Stimulated activated memory B cell treated with anti-CD40 and anti-IgM and Interleukin-4, amounts not matched to agents 10 μg/mL and 1 μg/mL and 100 μg/mL, for 72 hours (primary cell): ENCODE data around the gene ULK1.

Experiments
- ATAC-seq: fragments of 150-1000 bp; cut with Tn5 transposase; 2 replicates; pipeline ENCODE4 v1.10.0; 2021
- H3K27ac Mint-ChIP-seq: one replicate; pipeline ENCODE4 v1.8.0; 2022; ENCODE audit warnings: mild to moderate bottlenecking, mixed read lengths
- H3K27me3 Mint-ChIP-seq: one replicate; pipeline ENCODE4 v1.8.0; 2022; ENCODE audit warnings: mixed read lengths
- H3K36me3 Mint-ChIP-seq: one replicate; pipeline ENCODE4 v1.8.0; 2022; ENCODE audit warnings: mixed read lengths
- H3K4me1 Mint-ChIP-seq: one replicate; pipeline ENCODE4 v1.8.0; 2022; ENCODE audit warnings: mixed read lengths
- H3K4me3 Mint-ChIP-seq: one replicate; pipeline ENCODE4 v1.8.0; 2022; ENCODE audit warnings: mild to moderate bottlenecking, moderate library complexity, mixed read lengths
- H3K9me3 Mint-ChIP-seq: one replicate; pipeline ENCODE4 v1.8.0; 2022; ENCODE audit warnings: mixed read lengths

The ULK1 gene

DNA sequence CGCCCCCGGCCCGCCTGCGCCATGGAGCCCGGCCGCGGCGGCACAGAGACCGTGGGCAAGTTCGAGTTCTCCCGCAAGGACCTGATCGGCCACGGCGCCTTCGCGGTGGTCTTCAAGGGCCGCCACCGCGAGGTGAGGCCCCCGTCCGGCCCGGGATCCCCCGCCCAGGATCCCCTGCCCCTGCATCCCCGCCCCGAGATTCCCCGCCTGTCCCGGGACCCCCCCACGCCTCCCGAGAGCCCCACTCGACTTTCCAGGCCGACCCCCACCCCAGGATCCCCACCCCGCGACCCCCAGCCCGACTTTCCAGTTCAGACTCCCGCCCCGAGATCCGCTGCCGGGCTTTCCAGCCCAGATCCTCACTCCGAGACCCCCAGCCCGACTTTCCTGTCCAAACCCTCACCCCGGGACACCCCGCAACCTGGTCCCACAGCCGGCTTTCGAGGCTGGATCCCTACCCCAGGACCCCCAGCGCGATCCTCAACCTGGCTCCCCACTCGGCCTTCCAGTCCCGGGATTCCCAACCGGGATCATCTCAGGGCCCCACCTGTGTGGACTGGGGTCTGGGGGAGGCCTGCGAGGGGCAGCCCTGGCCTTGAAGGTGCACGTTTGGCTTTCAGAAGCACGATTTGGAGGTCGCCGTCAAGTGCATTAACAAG lies 688 bp downstream of the ULK1 start:
- no peaks in the 10 kb centered on the region for H3K9me3 Mint-ChIP-seq
- H3K4me3 Mint-ChIP-seq: peak overlapping the region; percentile 88
- H3K36me3 Mint-ChIP-seq: peaks cover 13% of the 10 kb centered on the region
- H3K4me1 Mint-ChIP-seq: peaks cover 25% of the 10 kb centered on the region
- no peak for ATAC-seq
- H3K27ac Mint-ChIP-seq: peak overlapping the region; percentile 87
- no peaks in the 10 kb centered on the region for H3K27me3 Mint-ChIP-seq

DNA sequence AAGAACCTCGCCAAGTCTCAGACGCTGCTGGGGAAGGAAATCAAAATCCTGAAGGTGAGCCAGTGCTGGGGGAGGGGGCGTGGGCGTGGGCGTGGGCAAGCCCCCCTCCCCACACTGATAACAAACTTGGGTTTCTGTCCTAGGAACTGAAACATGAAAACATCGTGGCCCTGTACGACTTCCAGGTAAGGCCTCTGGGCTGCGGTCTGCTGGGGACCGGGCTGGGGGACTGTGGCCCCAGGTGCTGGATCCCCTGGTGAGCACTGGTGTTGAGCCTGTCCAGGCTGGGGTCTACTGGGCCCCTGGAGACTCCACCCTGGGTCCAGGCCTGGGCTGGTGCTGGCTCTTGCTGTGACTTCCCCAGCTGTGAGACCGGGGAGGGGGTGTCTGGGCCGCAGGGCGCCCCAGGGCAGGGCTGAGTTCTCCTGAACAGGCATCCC lies 1.2 kb downstream of the ULK1 start:
- H3K36me3 Mint-ChIP-seq: peaks cover 13% of the 10 kb centered on the region
- peak overlapping the region; percentile 88 for H3K4me3 Mint-ChIP-seq
- no peaks in the 10 kb centered on the region for H3K9me3 Mint-ChIP-seq
- H3K27me3 Mint-ChIP-seq: no peaks in the 10 kb centered on the region
- H3K27ac Mint-ChIP-seq: peak overlapping the region; percentile 87
- ATAC-seq: no peak
- peaks cover 28% of the 10 kb centered on the region for H3K4me1 Mint-ChIP-seq

DNA sequence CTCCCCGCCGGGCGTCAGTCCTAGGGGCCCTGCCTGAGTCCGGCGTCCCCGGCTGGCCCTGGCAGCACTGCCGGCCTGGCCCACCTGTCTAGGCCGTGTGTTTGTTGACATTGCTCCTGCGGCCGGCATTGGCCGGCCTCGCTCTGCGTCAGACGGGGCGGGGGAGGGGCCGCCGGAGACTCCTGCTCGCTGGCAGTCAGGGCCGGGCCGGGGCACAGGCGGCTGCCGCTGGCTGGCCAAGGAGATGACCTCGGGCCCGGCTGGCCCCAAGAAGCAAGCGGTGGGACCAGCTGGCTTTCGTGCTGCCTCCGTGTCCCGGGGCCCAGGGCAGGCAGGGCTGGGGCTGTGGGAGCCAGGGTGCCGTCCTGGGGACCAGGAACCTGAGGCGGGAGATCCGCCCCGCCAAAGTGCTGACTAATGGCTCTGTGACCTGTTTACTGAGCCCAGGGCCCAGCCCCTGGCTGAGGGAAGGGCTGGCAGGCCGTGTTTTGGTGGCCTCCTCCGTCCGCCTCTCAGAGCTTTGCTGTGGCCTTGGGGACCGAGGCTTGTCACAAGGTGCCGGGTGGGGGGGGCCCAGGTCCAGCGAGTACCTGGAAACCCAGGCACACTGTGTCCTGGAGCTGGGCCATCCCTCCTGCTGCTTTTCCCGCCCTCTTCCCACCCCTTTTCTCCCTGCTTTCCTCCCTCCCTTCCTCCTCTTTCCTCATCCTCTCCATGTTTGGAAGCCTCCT lies 1.8 kb downstream of the ULK1 start:
- Mint-ChIP-seq H3K27me3 (no peaks in the 10 kb centered on the region), H3K27ac (peak overlapping the region; percentile 87), H3K4me3 (peak overlapping the region; percentile 88), H3K9me3 (no peaks in the 10 kb centered on the region), H3K4me1 (peaks cover 28% of the 10 kb centered on the region), H3K36me3 (peaks cover 13% of the 10 kb centered on the region)
- ATAC-seq: peak; percentile 82

DNA sequence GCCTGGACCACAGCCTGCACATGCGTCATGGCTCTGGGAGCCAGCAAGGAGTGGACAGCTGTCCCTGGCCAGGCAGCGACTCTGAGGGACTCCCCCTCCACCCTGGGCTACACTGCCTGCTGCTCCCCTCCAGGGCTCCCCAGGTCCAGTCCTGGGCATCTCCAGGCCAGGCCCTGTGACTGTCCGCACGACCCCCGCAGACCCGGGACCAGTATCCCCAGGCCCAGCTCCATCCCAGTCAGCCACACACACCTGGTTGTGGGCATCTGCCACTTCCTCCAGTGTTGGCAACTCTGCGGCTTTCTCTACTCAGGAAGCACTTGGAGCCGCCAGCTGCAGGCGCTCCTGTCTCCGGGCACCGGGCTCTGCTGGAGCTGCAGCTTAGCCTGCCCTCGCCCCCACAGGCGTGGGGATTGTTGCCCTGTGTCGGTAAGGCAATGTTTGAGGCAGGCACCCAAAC lies 2.4 kb downstream of the ULK1 start:
- H3K36me3 Mint-ChIP-seq: peaks cover 13% of the 10 kb centered on the region
- no peaks in the 10 kb centered on the region for H3K27me3 Mint-ChIP-seq
- peak overlapping the region; percentile 19 for H3K27ac Mint-ChIP-seq
- ATAC-seq: no peak
- H3K4me1 Mint-ChIP-seq: peaks cover 28% of the 10 kb centered on the region
- H3K9me3 Mint-ChIP-seq: no peaks in the 10 kb centered on the region
- peak overlapping the region; percentile 88 for H3K4me3 Mint-ChIP-seq

DNA sequence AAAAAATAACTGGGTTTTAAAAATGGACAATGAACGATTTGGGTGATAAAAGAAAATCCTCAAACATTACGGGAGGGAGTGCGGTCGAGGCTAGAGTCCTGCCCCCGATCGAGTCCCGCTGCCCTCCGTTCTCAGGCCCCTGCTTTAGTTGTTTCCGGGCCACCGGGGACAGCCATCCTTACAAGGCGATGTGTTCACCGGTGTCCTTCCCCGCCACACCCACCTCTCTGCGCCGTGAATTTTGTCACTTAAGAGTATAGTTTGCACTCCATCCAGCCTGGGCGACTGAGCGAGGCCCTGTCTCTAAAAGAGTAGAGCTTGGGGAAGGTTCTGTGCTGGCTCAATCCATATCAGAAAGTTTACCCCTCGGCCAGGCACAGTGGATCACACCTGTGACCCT lies 2.9 kb downstream of the ULK1 start:
- Mint-ChIP-seq H3K4me3 (no peak overlapping the region), H3K27ac (no peak overlapping the region), H3K4me1 (peaks cover 32% of the 10 kb centered on the region), H3K27me3 (no peaks in the 10 kb centered on the region), H3K36me3 (peaks cover 13% of the 10 kb centered on the region), H3K9me3 (no peaks in the 10 kb centered on the region)
- ATAC-seq: no peak

DNA sequence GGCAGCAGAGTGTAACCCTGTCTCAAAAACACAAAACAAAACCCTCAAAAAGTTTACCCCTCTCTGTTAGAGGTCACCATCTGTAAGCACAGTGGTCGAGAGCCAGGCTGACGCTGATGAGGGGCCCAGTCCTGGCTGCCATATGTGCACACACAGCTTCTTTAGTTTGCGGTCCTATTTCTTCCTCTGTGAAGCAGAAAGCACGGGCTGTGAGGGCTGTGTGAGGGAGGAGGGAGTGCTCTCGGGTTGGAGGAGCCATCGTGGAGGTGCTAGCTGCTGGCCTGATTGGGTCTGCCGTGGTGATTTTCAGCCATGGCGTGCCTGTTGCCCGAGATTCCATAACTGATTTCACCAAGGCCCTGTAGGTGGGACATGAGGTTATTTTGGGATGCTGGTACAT lies 3.5 kb downstream of the ULK1 start:
- no peaks in the 10 kb centered on the region for H3K9me3 Mint-ChIP-seq
- peaks cover 13% of the 10 kb centered on the region for H3K36me3 Mint-ChIP-seq
- peaks cover 35% of the 10 kb centered on the region for H3K4me1 Mint-ChIP-seq
- no peak for ATAC-seq
- H3K27ac Mint-ChIP-seq: no peak overlapping the region
- no peaks in the 10 kb centered on the region for H3K27me3 Mint-ChIP-seq
- no peak overlapping the region for H3K4me3 Mint-ChIP-seq

- no peak overlapping the region for H3K27ac Mint-ChIP-seq
- peaks cover 13% of the 10 kb centered on the region for H3K36me3 Mint-ChIP-seq
- H3K4me1 Mint-ChIP-seq: peaks cover 43% of the 10 kb centered on the region
- H3K4me3 Mint-ChIP-seq: no peak overlapping the region
- no peak for ATAC-seq
- no peaks in the 10 kb centered on the region for H3K9me3 Mint-ChIP-seq
- H3K27me3 Mint-ChIP-seq: no peaks in the 10 kb centered on the region
Measured at GRCh38 chr12:131900397-131900796, 6.0 kb downstream of the ULK1 start.

DNA sequence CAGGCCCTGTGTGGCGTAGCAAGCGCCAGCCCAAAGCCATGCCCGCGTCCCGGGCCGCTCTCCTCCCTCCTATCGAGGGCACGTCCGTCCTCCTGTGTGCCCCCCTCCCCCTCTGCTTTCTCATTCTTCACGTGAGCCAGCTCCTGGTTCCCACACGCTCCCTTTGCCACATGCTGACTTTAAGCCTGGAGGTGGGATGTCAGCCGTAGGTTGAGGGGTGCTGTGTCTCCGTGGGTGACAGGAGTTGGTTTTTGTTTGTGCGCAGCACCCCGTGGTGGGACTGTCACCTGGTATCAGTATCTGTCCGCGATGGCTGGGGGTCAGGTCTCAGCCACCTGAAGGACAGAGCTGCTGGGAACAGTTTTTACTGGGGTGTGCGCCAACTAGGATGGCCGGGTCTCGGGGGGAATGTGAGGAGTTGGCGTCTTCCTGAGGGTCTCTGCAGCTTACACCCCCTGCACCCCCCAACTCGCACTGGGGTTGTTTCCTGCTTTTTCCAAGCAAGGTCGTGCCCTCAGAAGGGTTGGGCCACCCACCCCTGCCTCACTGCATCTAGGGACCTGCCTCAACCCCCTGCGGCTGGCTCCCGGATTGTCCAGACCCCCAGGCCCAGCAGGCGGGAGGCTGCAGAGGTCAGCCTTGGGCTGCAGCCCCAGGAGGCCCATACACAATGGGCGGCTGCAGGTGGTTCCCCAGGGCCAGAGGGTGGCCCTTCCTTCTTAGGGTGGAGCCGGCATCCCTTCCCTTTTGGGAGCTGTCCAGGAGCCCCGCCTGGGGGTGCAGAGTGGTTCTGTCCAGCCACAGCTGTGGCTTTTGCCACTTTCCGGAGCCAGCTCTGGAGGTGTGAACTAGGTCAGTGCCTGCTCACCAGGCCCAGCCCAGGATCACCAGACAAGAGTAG lies 7.3 kb downstream of the ULK1 start:
- ATAC-seq: no peak
- Mint-ChIP-seq H3K4me3 (no peak overlapping the region), H3K27me3 (no peaks in the 10 kb centered on the region), H3K36me3 (peaks cover 13% of the 10 kb centered on the region), H3K4me1 (peaks cover 40% of the 10 kb centered on the region), H3K27ac (no peak overlapping the region), H3K9me3 (no peaks in the 10 kb centered on the region)

GRCh38 chr12:131902332-131903241 lies 8.2 kb downstream of the ULK1 start:
- Mint-ChIP-seq H3K4me1 (peaks cover 36% of the 10 kb centered on the region), H3K9me3 (no peaks in the 10 kb centered on the region), H3K4me3 (no peak overlapping the region), H3K27ac (no peak overlapping the region), H3K27me3 (no peaks in the 10 kb centered on the region), H3K36me3 (peaks cover 9% of the 10 kb centered on the region)
- no peak for ATAC-seq

GRCh38 chr12:131903270-131904255 lies 9.1 kb downstream of the ULK1 start:
- no peaks in the 10 kb centered on the region for H3K27me3 Mint-ChIP-seq
- H3K36me3 Mint-ChIP-seq: no peaks in the 10 kb centered on the region
- no peak for ATAC-seq
- H3K27ac Mint-ChIP-seq: no peak overlapping the region
- peaks cover 29% of the 10 kb centered on the region for H3K4me1 Mint-ChIP-seq
- H3K9me3 Mint-ChIP-seq: no peaks in the 10 kb centered on the region
- no peak overlapping the region for H3K4me3 Mint-ChIP-seq

- Mint-ChIP-seq H3K4me3 (no peak overlapping the region), H3K9me3 (no peaks in the 10 kb centered on the region), H3K27ac (no peak overlapping the region), H3K4me1 (peaks cover 28% of the 10 kb centered on the region), H3K36me3 (peaks cover 4% of the 10 kb centered on the region), H3K27me3 (no peaks in the 10 kb centered on the region)
- no peak for ATAC-seq
Measured at GRCh38 chr12:131904346-131904745, 9.9 kb downstream of the ULK1 start.

- peaks cover 25% of the 10 kb centered on the region for H3K4me1 Mint-ChIP-seq
- peaks cover 4% of the 10 kb centered on the region for H3K36me3 Mint-ChIP-seq
- no peaks in the 10 kb centered on the region for H3K27me3 Mint-ChIP-seq
- no peaks in the 10 kb centered on the region for H3K9me3 Mint-ChIP-seq
- H3K4me3 Mint-ChIP-seq: no peak overlapping the region
- ATAC-seq: no peak
- no peak overlapping the region for H3K27ac Mint-ChIP-seq
Measured at GRCh38 chr12:131905081-131905629, 10.7 kb downstream of the ULK1 start.

DNA sequence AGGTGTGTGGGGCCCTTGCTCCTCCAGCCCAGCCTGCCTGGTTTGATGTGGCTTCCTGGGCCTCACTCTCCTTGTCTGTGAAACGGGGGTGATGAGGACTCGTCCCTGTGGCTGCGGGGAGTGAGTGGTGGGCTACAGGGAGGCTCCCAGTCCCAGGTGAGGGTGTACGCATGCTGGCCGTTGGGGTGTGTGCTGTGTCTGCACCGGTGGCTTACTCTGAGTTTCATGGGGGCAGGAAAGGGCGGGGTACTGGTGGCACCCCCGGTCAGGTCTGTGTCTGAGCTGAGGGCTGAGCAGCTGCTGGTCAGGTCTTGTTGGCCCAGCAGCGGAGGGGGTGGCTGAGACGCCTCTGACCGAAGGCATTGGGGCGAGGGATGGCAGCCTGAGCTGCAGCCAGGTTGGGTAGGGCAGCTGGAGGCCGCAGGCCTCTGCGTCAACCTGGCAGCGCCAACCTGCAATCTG lies 11.2 kb downstream of the ULK1 start:
- no peaks in the 10 kb centered on the region for H3K27me3 Mint-ChIP-seq
- H3K36me3 Mint-ChIP-seq: peaks cover 4% of the 10 kb centered on the region
- H3K4me1 Mint-ChIP-seq: peaks cover 22% of the 10 kb centered on the region
- ATAC-seq: no peak
- no peak overlapping the region for H3K27ac Mint-ChIP-seq
- H3K9me3 Mint-ChIP-seq: no peaks in the 10 kb centered on the region
- H3K4me3 Mint-ChIP-seq: no peak overlapping the region
